Measurements from ENCODE around the gene GMNC.
"Not testable (repeated sequence)": the region's sequence is repeated elsewhere in the genome, so short reads cannot be mapped to it uniquely, and the experiment has no call there.

Gene GMNC, protein sequence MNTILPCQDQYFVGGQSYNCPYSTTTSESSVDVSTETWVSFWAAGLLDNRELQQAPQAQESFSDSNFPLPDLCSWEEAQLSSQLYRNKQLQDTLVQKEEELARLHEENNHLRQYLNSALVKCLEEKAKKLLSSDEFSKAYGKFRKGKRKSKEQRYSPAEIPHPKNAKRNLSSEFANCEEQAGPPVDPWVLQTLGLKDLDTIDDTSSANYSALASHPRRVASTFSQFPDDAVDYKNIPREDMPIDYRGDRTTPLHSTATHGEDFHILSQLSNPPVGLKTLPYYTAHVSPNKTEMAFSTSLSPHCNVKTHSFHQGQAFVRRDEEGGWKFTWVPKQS

DNA sequence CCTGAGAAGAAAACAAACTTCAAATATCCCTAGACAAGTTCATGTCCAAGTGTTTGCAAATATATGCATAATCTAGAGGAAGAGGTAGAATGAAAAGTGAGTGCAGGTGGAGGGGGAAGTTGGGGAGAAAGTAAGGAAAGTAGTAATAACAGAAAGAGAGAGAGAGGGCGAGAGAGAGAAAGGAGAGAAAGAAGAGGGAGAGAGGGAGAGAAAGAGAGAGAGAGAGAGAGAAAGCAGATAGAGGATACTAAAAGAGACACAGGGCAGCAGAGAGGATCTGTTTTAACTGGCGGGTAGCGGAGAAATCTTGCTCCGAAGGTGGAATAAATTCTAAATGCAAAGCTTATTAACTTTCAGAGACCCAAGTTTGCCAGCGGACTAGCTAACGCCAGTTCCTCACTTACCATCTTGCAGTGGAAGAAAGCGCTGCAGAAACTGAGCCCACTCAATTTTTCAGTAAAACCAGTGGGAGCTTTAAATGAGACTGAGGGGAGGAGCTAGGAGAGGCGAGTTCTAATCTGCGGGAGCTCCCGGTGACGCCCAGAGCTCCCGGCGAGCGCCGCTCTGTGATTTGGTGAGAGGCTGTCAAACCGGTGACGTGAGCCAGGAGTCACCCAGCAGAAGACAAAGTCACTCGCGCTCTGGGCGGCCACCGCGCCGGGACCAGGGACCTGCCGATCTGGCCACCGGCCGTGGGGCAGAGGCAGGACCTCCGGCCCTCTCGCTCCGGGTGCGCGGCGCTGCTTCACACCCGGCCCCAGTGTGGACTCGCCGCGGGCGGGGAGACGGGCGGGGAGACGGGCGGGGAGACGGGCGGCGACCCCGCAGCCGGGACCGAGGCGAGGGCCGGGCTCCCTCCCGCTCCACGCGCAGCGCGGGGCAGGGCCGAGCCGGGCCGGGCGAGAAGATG, at the start of gene GMNC:
Gene GMNC (minus strand): TSS at position 486 of the 910 bp plus-strand sequence. CDS start 79 bp downstream, at position 407.
- DNase-seq (ENCODE audit: low read depth) = no peak

DNA sequence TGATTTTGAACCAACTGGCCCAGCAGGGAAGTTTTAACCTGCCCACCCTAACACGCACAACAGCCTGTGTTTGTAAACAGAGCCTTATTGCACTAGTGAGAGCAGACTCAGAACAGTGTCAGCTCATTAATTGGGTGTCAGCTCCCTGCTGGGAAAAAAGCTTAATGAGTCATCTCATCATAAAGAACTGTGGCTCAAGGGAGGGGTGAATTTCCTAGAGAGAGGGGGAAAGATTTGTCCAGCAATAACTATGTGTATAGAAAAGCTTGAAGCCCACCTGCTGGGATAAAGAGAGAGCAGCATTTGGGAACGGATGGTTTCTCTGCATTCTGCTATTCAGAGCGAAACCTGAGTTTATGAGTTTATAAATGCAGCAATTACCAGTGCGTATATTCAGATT, 48.9 kb upstream of the GMNC start:
- DNase-seq (ENCODE audit: low read depth) = no peak

DNA sequence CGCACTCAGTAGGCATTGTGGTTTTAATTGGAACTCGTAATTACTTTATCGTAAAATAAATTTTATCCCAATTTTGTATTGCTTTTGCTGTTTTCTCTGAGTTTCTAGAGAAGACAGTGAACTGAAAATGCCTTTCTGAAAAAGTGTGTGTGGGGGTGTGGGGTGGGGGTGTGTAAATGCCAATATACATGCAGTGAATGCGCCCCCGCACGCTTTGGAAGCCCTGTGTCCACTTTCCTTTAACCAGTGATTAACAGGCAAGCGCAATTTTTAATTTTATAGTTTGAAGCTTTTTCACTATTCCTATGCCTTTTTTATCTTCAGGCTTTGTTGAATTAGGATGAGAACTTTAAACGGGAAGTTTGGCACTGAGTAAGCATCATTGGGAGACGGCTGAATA, 47.4 kb upstream of the GMNC start:
- no peak for DNase-seq (ENCODE audit: low read depth)

DNA sequence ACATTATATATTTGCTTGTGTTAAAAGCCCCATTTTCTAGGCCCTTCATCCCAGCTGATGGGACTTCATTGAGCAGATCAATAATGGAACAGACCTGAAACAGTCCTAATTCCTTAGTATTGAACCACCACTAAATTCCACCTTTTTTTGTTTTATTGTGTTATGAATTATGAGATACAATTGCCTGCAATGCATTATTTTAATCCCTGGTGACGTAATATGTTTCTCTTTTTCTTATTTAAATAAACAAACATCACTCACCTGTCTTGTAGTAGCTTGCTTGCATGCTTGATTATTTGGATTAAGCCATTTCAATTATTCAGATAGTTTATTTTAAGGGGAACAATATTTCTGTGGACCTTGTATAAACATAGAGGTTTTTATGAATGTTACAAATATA, 40.7 kb upstream of the GMNC start:
- no peak for DNase-seq (ENCODE audit: low read depth)

DNA sequence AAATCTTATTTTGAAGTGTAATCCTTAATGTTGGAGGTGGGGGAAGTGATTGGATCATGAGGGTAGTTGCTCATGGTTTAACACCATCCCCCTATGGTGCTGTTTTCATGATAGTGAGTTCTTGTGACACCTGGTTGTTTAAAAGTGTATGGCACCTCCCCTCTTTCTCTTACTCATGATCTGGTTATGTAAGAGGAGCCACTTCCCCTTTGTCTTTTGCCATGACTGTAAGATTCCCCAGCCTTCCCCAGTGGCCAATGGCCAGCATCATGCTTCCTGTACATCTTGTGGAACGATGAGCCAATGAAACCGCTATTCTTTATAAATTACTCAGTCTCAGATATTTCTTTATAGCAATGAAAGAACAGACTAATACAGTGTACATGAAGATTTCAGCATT, 39.8 kb upstream of the GMNC start:
- DNase-seq (ENCODE audit: low read depth) = no peak

DNA sequence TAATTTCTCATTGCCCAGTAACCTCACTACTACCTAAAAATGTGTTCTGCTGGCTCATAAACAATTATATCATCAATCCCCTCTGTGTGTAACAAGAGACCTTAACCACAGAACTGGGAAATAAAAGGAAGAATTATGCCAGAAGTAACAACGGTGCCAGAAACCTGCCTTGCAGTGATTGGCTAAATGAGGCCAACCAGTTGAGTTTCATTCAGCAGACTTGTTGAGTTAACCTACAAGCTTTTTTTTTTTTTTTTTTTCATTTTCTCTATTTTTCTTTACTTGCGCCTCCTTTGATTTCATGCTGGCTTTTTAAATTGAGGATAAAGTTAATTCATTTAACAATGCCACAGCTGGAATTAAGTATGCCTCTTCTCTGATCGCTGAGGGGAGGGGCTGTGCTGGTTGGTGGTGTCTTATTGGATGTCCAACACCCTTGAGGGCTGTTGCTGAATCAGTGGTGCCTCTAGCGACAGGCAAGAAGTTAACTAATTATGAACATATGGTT, 30.0 kb upstream of the GMNC start:
- no peak for DNase-seq (ENCODE audit: low read depth)

DNA sequence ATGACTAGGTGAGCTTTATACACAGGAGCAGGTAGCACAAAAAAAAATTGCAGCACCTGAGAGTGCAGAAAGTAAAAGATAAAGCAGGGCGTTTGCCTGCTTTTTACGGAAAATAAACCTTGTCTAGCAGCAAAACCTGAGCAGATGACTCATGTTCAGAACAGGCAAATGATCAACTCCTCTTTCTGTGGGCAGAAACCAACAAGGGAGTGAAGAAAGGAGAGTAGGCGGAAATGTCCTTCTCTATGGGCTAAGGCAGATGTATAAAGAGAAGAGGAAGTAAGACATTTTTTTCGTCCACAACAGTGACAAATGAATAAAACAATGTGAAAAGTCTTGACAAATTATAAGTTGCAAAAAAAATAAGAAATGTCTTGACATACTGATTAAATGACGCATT, 24.5 kb upstream of the GMNC start:
- DNase-seq (ENCODE audit: low read depth) = no peak

DNA sequence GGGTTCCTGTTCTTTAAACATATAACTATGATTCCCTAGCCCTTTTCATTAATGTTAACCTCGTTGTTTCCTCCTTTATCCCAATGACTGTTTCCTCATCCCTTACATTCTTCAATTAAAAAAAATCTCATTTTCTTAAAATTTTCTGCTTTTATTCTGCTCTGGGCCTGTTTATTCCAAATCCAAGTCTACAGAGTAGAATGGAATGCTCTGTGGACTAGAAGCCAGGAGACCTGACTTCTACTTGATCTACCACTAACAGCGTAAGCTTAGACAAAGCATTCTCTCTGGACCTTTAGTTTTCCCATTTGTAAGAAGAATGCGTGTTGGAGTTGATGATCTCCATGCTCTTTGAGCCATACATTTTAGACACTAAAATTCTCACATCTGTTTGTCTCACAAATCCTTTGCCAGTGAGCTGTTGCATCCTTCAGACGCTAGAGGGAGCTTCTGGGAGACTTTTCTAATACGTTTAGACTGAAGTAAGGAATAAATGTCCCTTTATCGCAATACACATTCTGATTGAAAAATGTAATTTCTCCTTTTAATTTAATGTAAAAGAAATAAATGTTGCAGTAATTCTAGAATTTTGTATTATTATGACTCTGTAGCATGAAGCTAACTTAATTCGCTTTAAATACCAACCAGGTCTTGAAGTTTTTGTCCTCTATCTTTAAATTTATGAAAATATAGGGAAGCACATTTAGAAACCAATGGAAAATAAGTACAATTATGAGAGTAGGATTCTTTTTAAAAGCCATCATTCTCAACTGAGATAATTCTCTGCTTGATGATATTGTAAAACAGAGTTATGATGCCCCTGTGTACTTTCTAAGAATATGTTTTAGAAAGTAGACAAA, 21.7 kb upstream of the GMNC start:
- DNase-seq (ENCODE audit: low read depth) = no peak

DNA sequence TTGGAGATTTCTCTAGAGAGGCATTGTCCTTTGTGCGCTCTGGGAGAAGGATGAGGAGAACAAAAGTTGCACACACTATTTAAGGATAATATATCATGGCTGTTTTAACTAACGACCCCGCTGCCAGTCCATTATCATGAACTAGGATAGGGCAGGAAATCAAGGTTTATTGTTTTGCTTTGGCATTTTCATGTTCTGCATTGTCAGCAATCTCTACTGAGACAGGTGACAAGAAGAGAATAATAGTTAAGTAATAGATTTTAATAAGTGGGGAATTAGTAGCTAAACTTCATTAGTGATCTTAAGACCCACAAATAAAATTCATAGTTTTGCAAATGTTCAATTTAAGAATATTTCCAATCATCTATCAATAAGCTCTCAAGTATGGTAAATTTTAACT, 20.6 kb upstream of the GMNC start:
- DNase-seq (ENCODE audit: low read depth) = no peak

DNA sequence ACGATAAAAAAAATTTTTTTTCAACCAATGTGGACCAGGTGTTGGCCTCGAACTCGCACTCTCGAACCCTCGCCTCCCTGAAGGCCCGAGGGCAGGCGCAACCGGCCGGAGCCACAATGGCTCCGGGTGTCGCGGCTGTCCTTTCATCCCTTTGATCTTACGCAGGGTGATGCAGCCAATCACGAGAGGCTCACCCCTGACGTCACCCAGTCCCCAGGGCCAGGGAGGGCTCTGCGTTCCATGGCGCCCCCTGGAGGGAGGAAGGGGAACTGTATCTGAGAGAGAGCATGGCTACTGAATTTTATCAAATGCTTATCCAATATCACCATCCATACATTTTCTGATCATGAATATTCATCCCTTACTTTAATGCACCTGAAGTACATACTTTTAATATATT, 15.4 kb upstream of the GMNC start:
- no peak for DNase-seq (ENCODE audit: low read depth)

DNA sequence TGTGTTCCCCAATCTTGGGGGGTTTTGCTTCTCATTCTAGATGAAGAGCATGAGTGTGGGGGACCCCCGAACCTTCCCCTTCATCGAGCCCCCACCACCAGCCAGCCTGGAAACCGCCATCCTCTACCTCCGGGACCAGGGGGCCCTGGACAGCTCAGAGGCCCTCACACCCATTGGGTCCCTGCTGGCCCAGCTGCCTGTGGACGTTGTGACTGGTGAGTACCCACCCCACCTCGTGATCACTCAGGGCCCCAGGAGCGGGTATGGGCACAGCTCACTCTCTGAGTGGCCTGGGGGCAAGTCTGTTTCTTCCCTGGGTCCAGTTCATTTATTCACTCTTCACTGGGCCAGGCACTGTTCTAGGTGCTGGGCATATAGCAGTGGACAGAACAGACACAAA, 13.9 kb upstream of the GMNC start:
- not testable (repeated sequence) for DNase-seq (ENCODE audit: low read depth)

DNA sequence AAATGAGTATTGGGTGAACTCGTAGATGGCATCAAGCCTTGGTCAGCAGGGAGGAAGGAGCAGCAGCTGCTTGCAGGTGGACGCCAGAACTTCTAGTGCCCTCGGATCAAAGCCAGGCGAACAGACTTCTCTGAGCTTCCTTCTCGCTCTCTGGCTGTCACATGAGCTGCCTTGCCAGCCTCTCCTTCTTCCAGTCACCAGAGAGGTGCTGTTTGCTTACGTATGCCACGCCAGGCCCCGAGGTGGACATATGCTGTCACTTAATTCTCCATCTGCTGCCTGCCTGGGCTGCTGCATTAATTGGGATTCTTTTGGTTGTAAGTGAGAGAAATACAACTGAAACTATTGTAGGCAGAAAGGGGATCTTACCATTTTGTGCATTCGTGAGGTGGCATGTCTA, 12.6 kb upstream of the GMNC start:
- not testable (repeated sequence) for DNase-seq (ENCODE audit: low read depth)

DNA sequence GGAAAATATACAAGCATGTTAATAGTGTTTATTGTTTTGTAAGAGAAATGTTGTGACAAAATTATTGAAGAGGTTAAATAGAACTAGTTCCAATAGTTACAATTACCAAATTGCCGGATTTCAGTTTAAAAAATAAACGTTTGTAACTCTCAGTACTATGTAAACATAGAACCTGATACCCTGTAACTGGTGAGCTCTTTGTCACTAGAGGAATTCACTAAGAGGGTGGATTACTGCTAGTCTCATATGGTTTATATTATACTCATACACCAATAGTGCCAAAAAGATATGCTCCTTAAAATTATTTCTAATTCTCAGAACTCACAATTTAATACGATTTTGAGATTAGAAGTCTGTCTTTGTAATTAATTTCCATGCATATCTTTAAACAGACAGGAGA, 7.6 kb upstream of the GMNC start:
- DNase-seq (ENCODE audit: low read depth) = no peak

DNA sequence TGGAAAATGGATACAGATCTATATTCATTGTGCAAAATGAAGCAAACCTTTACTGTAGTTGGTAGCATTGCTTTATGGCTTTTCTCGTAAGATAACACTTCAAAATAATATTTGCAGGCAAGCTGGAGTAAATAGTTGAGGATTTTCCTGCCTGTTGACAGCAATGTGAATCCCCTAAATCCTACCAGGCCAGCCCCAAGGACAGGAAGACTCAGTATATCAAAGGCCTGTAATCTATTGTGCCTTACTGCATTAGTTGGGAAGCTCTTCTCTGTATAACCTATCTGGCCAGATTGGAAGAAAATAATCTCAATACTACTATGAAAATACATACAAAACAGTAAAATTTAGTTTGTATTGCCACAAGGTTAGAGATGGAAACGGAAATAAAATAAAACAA, 4.6 kb upstream of the GMNC start:
- DNase-seq (ENCODE audit: low read depth) = no peak

DNA sequence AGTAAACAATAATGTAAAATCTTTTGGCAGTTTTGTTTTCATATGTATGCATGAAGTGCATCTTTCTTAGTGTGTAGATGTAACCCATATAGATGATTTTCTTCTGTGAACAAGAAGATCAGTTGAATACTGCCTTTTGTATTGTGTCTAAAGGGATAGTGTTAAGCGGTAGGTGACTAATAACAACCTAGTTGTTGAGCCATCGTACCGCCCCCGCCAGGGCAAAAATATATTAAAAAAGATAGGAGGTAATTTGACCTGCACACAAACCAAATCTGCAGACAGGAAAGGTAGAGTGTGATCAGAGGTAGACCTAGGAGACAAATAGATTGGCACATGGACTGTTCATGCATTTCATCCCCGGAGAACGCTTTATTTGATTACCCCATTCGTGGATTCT, 3.3 kb upstream of the GMNC start:
- no peak for DNase-seq (ENCODE audit: low read depth)

DNA sequence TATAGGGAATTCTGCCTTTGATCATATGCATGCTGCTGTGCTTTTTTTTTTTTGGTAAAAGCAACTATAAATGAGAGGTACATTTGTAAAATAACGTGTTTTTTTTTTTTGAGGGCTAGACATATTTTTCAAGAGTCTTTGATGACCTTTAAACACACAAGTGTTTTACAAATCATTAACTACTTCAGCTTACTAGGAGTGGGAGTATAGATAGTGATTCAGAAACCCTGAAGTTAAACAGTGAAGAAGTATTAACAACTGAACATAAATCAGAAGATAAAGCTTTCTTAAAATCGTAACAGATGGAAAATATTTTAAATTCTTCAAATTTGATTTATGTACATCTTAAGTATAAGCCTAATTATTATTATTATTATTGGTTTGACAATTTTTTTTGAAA, 2.9 kb upstream of the GMNC start:
- DNase-seq (ENCODE audit: low read depth) = no peak

DNA sequence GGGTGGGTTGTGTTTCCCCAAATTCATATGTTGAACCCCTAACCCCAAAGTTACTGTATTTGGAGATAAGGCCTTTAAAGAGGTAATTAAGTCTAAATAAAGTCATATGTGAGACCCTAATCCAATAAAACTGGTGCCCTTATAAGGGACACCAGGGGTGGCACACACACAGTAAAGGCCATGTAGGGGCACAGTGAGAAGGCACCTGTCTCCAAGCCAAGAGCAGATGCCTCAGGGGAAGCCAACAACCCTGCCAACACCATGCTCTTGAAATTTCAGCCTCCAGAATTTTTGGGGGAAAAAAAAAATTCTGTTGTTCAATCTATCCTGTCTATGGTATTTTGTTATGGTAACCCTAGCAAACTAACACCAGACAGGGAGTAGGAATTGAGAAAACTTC, 1.5 kb upstream of the GMNC start:
- no peak for DNase-seq (ENCODE audit: low read depth)

DNA sequence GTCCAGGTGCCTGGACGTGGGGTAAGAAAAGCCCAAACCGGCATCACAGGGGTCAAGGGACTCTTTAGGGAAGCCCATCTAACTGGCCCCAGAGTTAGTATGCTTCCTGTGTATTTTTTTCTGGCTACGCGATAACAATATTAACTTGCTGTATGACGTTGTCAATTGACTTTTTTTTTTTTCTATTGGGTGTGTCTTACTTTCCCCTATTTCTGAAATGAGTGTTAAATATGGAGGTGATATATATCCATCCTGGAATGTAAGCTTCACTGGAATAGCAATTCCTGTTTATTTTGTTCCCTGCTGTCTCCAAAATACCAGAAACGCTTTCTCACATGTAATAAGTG, 598 bp upstream of the GMNC start:
- no peak for DNase-seq (ENCODE audit: low read depth)

DNA sequence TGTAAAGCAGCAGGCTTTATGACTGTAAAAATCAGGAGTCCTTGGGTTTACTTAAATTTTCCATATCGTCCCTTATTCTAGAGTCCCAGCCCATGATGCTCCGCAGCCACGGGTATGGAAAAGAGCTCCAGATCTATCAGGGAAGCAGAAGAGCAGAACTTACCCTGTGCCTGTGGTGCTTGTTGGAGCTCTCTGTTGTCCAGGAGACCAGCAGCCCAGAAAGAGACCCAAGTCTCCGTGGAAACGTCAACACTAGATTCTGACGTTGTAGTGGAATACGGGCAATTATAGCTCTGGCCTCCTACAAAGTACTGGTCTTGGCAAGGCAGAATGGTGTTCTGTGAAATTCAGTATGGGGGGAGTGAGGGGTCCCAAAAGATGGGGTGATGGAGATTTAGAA, 2.0 kb downstream of the GMNC start:
- DNase-seq (ENCODE audit: low read depth) = no peak

DNA sequence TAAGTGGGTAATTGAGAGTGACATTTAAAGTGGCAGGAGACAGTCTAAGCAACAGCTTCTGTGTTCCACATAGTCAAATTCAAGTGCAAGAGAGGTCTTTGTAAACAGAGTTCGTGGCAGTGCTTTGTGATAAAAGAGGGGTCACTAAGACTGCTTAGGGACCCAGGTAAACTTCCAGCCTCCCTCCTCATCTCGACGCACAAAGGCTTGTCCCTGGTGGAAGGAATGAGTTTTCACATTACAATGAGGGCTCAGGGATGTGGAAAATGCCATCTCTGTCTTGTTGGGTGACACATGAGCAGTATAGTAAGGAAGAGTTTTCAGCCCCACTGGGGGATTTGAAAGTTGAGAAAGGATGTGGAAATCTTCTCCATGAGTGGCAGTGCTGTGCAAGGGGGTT, 7.3 kb downstream of the GMNC start:
- no peak for DNase-seq (ENCODE audit: low read depth)

DNA sequence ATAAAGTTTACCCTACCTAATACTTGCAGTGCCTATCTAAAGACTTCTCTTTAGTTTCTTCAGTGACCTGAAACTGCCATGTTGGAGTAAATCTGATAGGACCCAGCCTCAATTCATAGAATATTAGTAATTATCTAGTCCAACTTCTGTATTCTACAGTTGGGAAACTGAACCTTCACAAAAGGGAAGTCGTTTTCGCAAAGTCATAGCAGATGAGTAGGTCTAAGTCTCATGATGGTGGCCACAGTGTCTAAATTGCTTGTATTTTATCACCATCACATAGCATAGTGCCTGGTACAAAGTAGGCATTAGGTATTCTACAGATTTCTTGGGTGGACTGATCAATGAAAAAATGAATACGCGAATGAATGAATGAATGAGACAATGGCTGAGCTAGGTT, 8.4 kb downstream of the GMNC start:
- no peak for DNase-seq (ENCODE audit: low read depth)

DNA sequence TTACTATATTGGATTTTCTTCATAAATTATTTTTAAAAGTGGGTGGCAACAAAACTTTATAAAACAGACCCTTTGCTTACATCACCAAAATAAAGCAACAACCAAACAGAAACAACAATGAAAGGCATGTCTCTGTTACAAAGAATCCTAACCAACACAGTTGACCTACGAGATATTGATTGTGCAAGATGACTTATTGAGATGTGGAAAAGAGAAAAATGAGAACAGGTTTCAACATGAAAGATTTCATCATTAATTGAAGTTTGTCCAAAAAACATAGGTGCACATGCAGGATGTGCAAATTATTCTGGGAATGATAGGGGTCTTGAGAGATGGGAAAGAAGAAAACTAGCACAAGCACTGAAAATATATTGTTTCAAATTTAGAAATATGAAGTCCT, 9.0 kb downstream of the GMNC start:
- DNase-seq (ENCODE audit: low read depth) = no peak
